ENCODE data around the gene ADTRP.

DNA sequence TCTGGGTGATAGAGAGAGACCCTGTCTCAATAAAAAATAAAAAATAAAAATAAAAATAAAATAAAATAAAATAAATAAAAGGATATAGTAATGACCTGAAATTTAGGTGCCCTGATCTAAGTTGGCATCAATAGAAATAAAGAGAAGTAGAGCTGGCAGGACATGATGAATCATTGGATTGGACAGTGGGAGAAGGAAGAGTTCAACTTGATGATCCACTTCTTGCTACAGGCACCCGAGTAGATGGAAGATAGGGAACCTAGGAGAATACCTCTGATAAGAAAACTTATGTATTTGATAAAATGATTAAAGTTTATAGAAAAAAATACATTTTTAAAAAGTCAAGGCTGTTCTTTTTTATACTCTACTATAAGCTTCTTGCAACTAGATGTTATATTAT, 79.0 kb downstream of the ADTRP start:
- TF ChIP-seq, protein P1, sequence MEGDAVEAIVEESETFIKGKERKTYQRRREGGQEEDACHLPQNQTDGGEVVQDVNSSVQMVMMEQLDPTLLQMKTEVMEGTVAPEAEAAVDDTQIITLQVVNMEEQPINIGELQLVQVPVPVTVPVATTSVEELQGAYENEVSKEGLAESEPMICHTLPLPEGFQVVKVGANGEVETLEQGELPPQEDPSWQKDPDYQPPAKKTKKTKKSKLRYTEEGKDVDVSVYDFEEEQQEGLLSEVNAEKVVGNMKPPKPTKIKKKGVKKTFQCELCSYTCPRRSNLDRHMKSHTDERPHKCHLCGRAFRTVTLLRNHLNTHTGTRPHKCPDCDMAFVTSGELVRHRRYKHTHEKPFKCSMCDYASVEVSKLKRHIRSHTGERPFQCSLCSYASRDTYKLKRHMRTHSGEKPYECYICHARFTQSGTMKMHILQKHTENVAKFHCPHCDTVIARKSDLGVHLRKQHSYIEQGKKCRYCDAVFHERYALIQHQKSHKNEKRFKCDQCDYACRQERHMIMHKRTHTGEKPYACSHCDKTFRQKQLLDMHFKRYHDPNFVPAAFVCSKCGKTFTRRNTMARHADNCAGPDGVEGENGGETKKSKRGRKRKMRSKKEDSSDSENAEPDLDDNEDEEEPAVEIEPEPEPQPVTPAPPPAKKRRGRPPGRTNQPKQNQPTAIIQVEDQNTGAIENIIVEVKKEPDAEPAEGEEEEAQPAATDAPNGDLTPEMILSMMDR (IDR thresholded peaks at IDR 0.05), result no peak
- no peak for TF ChIP-seq POLR2A (IDR thresholded peaks at IDR 0.05)

All from uterus (tissue), 2 donors.